Erythroblast (primary cell): ENCODE data around the gene VSIG10L2.

ENCODE experiments used
- GATA1 ChIP-seq: IDR thresholded peaks from 2 replicates; pipeline ENCODE4 v1.6.1; 2011; ENCODE audit warnings: low read depth, mild to moderate bottlenecking, control low read depth, low read length, moderate library complexity
- POLR2A ChIP-seq: IDR thresholded peaks from 2 replicates; pipeline ENCODE4 v1.6.1; 2011; ENCODE audit warnings: mild to moderate bottlenecking, low read length

DNA sequence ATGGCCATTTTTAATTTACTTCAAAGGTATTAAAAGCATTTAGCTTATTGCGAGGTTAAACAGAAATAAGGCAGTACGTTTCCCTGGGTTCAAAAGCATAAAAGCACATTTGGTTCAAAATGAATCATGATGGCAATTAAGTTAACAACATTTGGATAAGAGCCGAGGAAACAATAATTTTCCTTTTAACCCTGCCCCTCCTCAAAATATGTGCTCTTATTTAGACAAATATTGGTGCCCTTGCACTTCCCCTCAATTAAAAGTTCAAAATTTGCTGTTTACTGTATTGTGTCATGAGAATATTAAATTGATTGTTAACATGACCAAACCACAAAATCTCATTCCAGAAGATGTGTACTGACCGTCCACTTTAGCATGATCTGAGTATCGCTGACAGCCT is 48.7 kb downstream of the VSIG10L2 start:
- TF ChIP-seq POLR2A (no peak), GATA1 (no peak)
